Measurements from ENCODE around the gene PEX10.

DNA sequence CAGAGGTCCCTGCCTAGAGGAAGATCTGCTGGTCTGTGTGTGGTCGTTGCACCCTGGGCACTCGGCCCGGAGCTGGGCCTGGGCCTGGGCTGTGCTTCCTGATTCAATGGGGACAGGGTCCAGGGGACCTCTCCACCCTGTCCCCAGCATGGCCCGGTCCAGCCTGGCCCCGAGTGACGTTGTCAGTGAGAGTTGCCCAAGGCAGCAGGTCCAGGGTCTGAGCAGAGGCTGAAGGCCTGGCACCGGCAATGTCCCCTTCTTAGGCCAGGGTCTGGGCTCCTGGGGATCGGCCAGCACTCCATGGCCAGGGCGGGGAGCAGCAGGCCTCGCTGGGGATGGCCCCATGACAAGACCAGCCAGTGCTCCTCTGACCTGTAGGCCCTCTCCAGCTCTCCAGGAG lies 15.6 kb upstream of the PEX10 start:
- TF ChIP-seq POLR2A (IDR thresholded peaks at IDR 0.05; ENCODE audit: low read depth, low read length), result no peak
- TF ChIP-seq, protein P1, sequence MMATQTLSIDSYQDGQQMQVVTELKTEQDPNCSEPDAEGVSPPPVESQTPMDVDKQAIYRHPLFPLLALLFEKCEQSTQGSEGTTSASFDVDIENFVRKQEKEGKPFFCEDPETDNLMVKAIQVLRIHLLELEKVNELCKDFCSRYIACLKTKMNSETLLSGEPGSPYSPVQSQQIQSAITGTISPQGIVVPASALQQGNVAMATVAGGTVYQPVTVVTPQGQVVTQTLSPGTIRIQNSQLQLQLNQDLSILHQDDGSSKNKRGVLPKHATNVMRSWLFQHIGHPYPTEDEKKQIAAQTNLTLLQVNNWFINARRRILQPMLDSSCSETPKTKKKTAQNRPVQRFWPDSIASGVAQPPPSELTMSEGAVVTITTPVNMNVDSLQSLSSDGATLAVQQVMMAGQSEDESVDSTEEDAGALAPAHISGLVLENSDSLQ (IDR thresholded peaks at IDR 0.05), result no peak
